H7 (cell line): ENCODE measurements around the gene PRKCA. TPM values are rescaled to one million over a fixed set of nuclear protein-coding genes. Genes with fewer than 3 reads are reported as not detected.
"Not testable (repeated sequence)": the region's sequence is repeated elsewhere in the genome, so short reads cannot be mapped to it uniquely, and the experiment has no call there.

Experiments used
- DNase-seq: peaks from one replicate; pipeline ENCODE4 v3.0.0; 2012
- H3K27me3 ChIP-seq: 2 replicates; pipeline ENCODE4 v1.6.0; 2011; ENCODE audit warnings: mild to moderate bottlenecking, low read length; ENCODE audit not compliant: control insufficient read depth, insufficient read depth
- H3K36me3 ChIP-seq: replicated peaks from 2 replicates; pipeline ENCODE4 v1.5.1; 2011; ENCODE audit warnings: low read length; ENCODE audit not compliant: control insufficient read depth, insufficient read depth
- H3K4me3 ChIP-seq: 2 replicates; pipeline ENCODE4 v1.5.1; 2011; ENCODE audit warnings: low read depth, mild to moderate bottlenecking, control low read depth, low read length, moderate library complexity; ENCODE audit not compliant: insufficient read depth
- total RNA-seq: library from RNA; depleted of rRNA; stranded (reverse); fragments of >200 nt; shearing (Covaris generic); gene quantifications from 2 replicates; pipeline ENCODE4 v1.2.3, GENCODE V29; 2014

Gene PRKCA
- total RNA-seq, 1 experiment from 2014 or later = 10.0 TPM

- Histone ChIP-seq H3K4me3 (no peak overlapping the region), H3K36me3 (no peaks in the 10 kb centered on the region), H3K27me3 (no peaks in the 10 kb centered on the region)
- no peak for DNase-seq
These were observed 389.4 kb downstream of the PRKCA start for GRCh38 chr17:66691644-66692420.

GRCh38 chr17:66692421-66692690 is 389.9 kb downstream of the PRKCA start:
- no peak for DNase-seq
- H3K36me3 ChIP-seq = no peaks in the 10 kb centered on the region
- no peak overlapping the region for H3K4me3 ChIP-seq
- H3K27me3 ChIP-seq = no peaks in the 10 kb centered on the region

- Histone ChIP-seq H3K4me3 (no peak overlapping the region), H3K36me3 (no peaks in the 10 kb centered on the region), H3K27me3 (no peaks in the 10 kb centered on the region)
- no peak for DNase-seq
These were observed 392.7 kb downstream of the PRKCA start for GRCh38 chr17:66695098-66695497.

DNA sequence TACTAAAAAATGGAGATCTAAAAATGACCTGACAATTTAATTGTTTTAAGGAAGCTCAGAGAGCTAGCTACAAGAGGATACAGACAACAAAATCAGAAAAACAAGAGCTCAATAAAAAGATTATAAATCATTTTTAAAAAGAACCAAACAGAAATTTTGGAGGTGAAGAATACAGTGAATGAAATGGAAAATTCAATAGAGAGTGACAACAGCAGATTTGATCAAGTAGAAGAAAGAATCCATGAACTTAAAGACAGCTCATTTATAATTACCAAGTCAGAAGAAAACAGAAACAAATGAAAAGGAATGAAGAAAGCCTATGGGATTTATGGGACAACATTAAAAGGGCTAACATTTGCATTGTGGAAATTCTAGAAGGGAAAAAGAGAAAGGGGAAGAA is 395.9 kb downstream of the PRKCA start:
- no peak for DNase-seq
- Histone ChIP-seq H3K4me3 (no peak overlapping the region), H3K27me3 (no peaks in the 10 kb centered on the region), H3K36me3 (no peaks in the 10 kb centered on the region)

GRCh38 chr17:66701462-66701861 is 399.0 kb downstream of the PRKCA start:
- no peak overlapping the region for H3K4me3 ChIP-seq
- no peak for DNase-seq
- no peaks in the 10 kb centered on the region for H3K27me3 ChIP-seq
- no peaks in the 10 kb centered on the region for H3K36me3 ChIP-seq

GRCh38 chr17:66702106-66702936 is 399.9 kb downstream of the PRKCA start:
- Histone ChIP-seq H3K36me3 (no peaks in the 10 kb centered on the region), H3K27me3 (no peaks in the 10 kb centered on the region), H3K4me3 (no peak overlapping the region)
- no peak for DNase-seq

DNA sequence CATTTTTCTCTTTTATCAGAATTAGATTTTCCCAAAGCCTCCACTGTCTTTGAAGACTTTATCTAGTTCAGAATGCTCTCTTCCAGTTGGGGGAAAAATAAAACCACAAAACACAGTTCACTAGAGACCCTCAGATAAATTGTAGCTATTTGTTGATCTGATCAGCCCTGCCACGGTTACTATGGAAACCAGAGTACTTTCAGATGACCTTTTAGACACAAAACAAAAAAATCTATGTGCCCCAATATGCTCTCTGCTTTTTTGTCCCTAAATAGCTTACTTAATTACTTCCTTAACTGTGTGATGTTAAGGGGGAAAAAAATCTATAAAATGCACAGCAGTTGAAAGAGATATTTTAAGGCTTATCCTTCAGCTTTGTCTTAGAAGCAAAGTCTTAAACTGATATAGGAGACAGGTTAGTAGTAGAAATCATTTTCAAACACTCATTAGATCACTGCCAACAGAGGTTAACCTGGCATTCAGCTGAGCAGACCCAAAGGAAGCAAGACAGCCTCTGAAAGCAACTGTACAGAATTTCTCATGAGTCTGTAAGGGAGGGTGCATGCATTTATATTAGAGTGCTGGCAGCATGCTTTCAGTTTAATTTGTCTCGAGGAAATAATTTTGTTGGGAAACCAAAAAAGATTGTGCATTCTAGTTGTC is 402.6 kb downstream of the PRKCA start:
- H3K36me3 ChIP-seq = no peaks in the 10 kb centered on the region
- no peak overlapping the region for H3K4me3 ChIP-seq
- H3K27me3 ChIP-seq = no peaks in the 10 kb centered on the region
- DNase-seq = no peak

DNA sequence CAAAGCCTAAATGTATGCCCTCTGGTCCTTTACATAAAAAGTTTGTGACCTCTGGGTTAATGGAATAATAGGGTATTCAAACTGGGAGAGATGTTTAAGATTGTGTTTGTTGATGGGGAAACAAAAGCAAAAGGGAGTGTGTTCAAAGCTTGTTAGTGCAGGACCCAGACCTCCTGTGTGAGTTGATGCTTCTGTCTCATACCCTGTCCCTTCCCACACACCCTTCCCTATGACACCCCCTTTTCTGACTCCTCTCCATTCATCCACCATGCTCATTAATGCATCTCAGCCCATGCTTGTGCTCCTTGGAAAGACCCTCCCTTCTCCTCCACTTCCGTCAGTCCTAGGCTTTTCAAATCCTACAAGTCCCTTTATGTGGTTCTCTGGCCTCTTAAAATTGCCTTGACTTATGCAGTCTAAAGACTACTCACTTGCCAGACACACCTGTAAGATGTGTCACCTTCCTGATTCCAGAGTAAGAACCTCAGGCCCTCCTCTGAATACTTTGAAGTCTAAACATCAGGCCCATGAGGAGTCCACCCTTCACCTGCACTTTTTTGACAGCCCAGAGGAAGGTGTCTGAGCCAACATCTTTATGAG is 404.5 kb downstream of the PRKCA start:
- Histone ChIP-seq H3K27me3 (no peaks in the 10 kb centered on the region), H3K4me3 (no peak overlapping the region), H3K36me3 (no peaks in the 10 kb centered on the region)
- no peak for DNase-seq

- H3K36me3 ChIP-seq = no peaks in the 10 kb centered on the region
- no peak overlapping the region for H3K4me3 ChIP-seq
- DNase-seq = no peak
- H3K27me3 ChIP-seq = no peaks in the 10 kb centered on the region
These were observed 409.0 kb downstream of the PRKCA start for GRCh38 chr17:66711401-66711800.

DNA sequence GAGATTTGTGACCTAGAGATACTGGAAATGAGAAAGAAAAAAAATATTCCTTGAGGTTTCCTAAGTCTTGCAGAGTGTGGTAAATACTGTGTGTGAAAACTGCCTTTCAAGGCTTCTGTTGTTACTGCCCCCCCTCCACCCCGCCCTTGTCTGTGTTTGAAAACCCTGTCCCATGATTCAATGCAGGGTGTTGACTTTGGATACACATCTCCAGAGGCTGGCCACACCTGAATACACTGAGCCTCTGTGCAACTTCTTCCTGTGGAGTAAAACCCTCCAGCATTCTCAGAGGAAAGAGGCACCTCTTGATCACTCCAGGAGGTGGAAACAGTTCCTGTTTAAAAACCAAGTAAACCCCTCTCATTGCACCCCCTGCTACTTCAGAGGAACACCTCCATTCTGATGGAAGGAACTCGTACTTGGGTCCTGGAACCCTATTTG is 409.5 kb downstream of the PRKCA start:
- DNase-seq = no peak
- Histone ChIP-seq H3K27me3 (no peaks in the 10 kb centered on the region), H3K4me3 (no peak overlapping the region), H3K36me3 (no peaks in the 10 kb centered on the region)

DNA sequence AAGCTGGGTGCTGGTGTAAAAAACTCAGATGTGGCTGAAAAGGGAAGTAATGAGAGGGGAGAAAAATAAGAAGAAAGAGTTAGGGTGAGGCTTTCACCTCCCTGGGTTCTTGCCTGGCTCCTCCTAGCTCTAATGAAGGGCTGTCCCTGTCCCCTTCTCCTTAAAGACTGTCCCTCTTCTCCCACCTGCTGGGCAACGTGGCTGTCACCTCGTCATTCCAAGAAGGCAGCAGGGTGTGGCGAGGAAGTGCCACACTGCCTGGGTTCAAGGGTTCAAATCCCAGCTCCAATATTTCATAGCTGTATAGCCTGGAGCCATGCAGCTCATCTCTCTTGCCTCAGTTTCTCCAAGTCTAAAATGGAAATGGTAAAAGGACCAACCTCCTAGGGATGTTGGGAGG is 410.0 kb downstream of the PRKCA start:
- DNase-seq = no peak
- no peaks in the 10 kb centered on the region for H3K27me3 ChIP-seq
- no peak overlapping the region for H3K4me3 ChIP-seq
- H3K36me3 ChIP-seq = no peaks in the 10 kb centered on the region

DNA sequence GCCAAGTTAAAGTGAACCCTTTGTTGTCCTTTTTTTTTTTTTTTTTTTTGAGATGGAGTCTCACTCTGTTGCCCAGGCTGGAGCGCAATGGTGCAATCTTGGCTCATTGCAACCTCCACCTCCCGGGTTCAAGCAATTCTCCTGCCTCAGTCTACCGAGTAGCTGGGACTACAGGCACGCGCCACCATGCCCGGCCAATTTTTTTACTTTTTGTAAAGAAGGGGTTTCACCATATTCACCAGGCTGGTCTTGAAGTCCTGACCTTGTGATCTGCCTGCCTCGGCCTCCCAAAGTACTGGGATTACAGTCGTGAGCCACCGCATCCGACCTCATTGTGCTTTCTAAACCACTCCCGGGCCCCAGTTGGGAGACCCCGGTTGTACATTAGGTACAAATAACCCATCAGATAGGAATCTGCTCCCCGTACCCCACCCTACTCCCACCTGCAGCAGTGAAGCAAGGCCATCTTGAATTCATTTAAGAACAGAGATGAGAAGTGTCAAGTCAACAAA is 410.7 kb downstream of the PRKCA start:
- H3K27me3 ChIP-seq, H3K4me3 ChIP-seq, H3K36me3 ChIP-seq, DNase-seq: not testable (repeated sequence)

DNA sequence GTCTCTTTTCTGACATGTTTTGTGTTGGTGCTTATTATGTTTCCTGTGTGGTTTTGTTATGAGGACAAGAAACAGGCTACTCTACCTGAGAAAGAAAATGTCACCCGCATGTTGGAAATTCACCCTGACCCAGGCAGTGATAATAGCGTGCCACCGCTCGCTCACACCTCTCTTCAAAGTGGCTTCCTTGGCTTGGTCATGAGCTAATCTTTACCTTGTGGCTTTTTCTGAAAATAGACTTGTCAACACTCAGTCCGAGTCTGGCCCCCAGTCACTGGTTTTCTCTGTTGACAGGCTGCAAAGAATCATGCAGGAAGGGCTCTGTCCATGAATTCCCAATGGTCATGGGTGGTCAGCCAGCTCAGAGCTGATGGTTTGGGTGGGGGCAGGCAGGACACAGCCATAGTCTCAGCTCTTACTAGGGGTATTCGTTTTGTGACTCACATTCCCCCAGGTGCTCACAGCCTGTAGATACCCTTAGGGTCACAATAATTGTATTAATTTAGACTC is 411.2 kb downstream of the PRKCA start:
- no peak for DNase-seq
- no peaks in the 10 kb centered on the region for H3K36me3 ChIP-seq
- H3K27me3 ChIP-seq = no peaks in the 10 kb centered on the region

More for the DNA sequence above, 411.2 kb downstream of the PRKCA start:
- no peak overlapping the region for H3K4me3 ChIP-seq
